Fibroblast of mammary gland (primary cell): ENCODE data around the gene RMND5A.
A peak's percentile ranks its signal among the peaks of the same experiment; 100 is the strongest.
"Not testable (repeated sequence)": the region's sequence is repeated elsewhere in the genome, so short reads cannot be mapped to it uniquely, and the experiment has no call there.

Source experiments
- DNase-seq: peaks from one replicate; pipeline ENCODE4 v3.0.0-alpha.2; 2010; ENCODE audit warnings: low read depth
- H3K4me3 ChIP-seq: 2 replicates; pipeline ENCODE4 v1.5.1; 2011; ENCODE audit warnings: low read depth, mild to moderate bottlenecking, low read length, moderate library complexity; ENCODE audit not compliant: control insufficient read depth
- CTCF ChIP-seq: conservative IDR thresholded peaks from 2 replicates; pipeline ENCODE4 v1.5.1; 2011; ENCODE audit warnings: low read depth, low read length, inconsistent platforms; ENCODE audit not compliant: control insufficient read depth, insufficient read depth

The RMND5A gene

GRCh38 chr2:86697551-86698104 is 22.5 kb upstream of the RMND5A start:
- DNase-seq, result no peak
- no peak overlapping the region for H3K4me3 ChIP-seq
- TF ChIP-seq CTCF, result no peak

- DNase-seq, result peak; percentile 3
- no peak for TF ChIP-seq CTCF
- no peak overlapping the region for H3K4me3 ChIP-seq
Observed at GRCh38 chr2:86700690-86701089, 19.4 kb upstream of the RMND5A start.

- no peak overlapping the region for H3K4me3 ChIP-seq
- TF ChIP-seq CTCF, result no peak
- peak; percentile 34 for DNase-seq
Observed at GRCh38 chr2:86703704-86704361, 16.3 kb upstream of the RMND5A start.

GRCh38 chr2:86704459-86704971 is 15.6 kb upstream of the RMND5A start:
- H3K4me3 ChIP-seq, result no peak overlapping the region
- TF ChIP-seq CTCF, result no peak
- peak; percentile 67 for DNase-seq

- no peak overlapping the region for H3K4me3 ChIP-seq
- TF ChIP-seq CTCF, result no peak
- no peak for DNase-seq
Observed at GRCh38 chr2:86706220-86706619, 13.9 kb upstream of the RMND5A start.

GRCh38 chr2:86706935-86707334 is 13.2 kb upstream of the RMND5A start:
- no peak for TF ChIP-seq CTCF
- DNase-seq, result no peak

GRCh38 chr2:86708126-86708525 is 12.0 kb upstream of the RMND5A start:
- H3K4me3 ChIP-seq, DNase-seq: not testable (repeated sequence)

More at GRCh38 chr2:86706935-86707334, 13.2 kb upstream of the RMND5A start:
- no peak overlapping the region for H3K4me3 ChIP-seq

- not testable (repeated sequence) for DNase-seq, H3K4me3 ChIP-seq
Observed at GRCh38 chr2:86714579-86715173, 5.4 kb upstream of the RMND5A start.

GRCh38 chr2:86719263-86719636 is 841 bp upstream of the RMND5A start:
- DNase-seq, result not testable (repeated sequence)
- peak overlapping the region; percentile 47 for H3K4me3 ChIP-seq

GRCh38 chr2:86720540-86721320 is 639 bp downstream of the RMND5A start:
- peak; percentile 34 for DNase-seq
- H3K4me3 ChIP-seq, result peak overlapping the region; percentile 55

- not testable (repeated sequence) for H3K4me3 ChIP-seq, DNase-seq
Observed at GRCh38 chr2:86725706-86726105, 5.6 kb downstream of the RMND5A start.
